ENCODE measurements around the gene SORCS1.

Gene SORCS1

GRCh38 chr10:106636766-106637491, 527.6 kb downstream of the SORCS1 start:
- no peak overlapping the region for H3K27ac ChIP-seq (ENCODE audit: low read depth, low read length, severe bottlenecking)

GRCh38 chr10:106635947-106636346, 528.6 kb downstream of the SORCS1 start:
- no peak overlapping the region for H3K4me3 ChIP-seq (ENCODE audit: extremely low read depth, insufficient read depth, low read length, poor library complexity, severe bottlenecking)
- no peaks in the 10 kb centered on the region for H3K36me3 ChIP-seq (ENCODE audit: control insufficient read depth, insufficient read depth, low read length)
- no peak overlapping the region for H3K27ac ChIP-seq (ENCODE audit: low read depth, low read length, severe bottlenecking)
- WGBS, 2 experiments (ENCODE audit: insufficient coverage in 2 of 2), result 86 to 100% methylated on average over 3 to 4 of the region's 6 CpGs
- H3K9me3 ChIP-seq (ENCODE audit: control insufficient read depth, low read length), result no peaks in the 10 kb centered on the region
- no peaks in the 10 kb centered on the region for H3K4me1 ChIP-seq (ENCODE audit: control insufficient read depth, insufficient read depth, low read length, poor library complexity, severe bottlenecking)

More at GRCh38 chr10:106636766-106637491, 527.6 kb downstream of the SORCS1 start:
- Histone ChIP-seq H3K36me3 (ENCODE audit: control insufficient read depth, insufficient read depth, low read length) (no peaks in the 10 kb centered on the region), H3K4me3 (ENCODE audit: extremely low read depth, insufficient read depth, low read length, poor library complexity, severe bottlenecking) (no peak overlapping the region), H3K9me3 (ENCODE audit: control insufficient read depth, low read length) (no peaks in the 10 kb centered on the region), H3K4me1 (ENCODE audit: control insufficient read depth, insufficient read depth, low read length, poor library complexity, severe bottlenecking) (no peaks in the 10 kb centered on the region)
- WGBS, 2 experiments (ENCODE audit: insufficient coverage in 2 of 2), result 81 to 87% methylated on average over 3 of the region's 4 CpGs

GRCh38 chr10:106631016-106631702, 533.3 kb downstream of the SORCS1 start:
- Histone ChIP-seq H3K27ac (ENCODE audit: low read depth, low read length, severe bottlenecking) (no peak overlapping the region), H3K4me1 (ENCODE audit: control insufficient read depth, insufficient read depth, low read length, poor library complexity, severe bottlenecking) (no peaks in the 10 kb centered on the region), H3K4me3 (ENCODE audit: extremely low read depth, insufficient read depth, low read length, poor library complexity, severe bottlenecking) (no peak overlapping the region), H3K36me3 (ENCODE audit: control insufficient read depth, insufficient read depth, low read length) (no peaks in the 10 kb centered on the region), H3K9me3 (ENCODE audit: control insufficient read depth, low read length) (no peaks in the 10 kb centered on the region)
- 100% methylated on average over 2 of the region's 3 CpGs for WGBS, 2 experiments (ENCODE audit: insufficient coverage in 2 of 2)

- Histone ChIP-seq H3K4me1 (ENCODE audit: control insufficient read depth, insufficient read depth, low read length, poor library complexity, severe bottlenecking) (no peaks in the 10 kb centered on the region), H3K27ac (ENCODE audit: low read depth, low read length, severe bottlenecking) (no peak overlapping the region), H3K4me3 (ENCODE audit: extremely low read depth, insufficient read depth, low read length, poor library complexity, severe bottlenecking) (no peak overlapping the region), H3K9me3 (ENCODE audit: control insufficient read depth, low read length) (no peaks in the 10 kb centered on the region), H3K36me3 (ENCODE audit: control insufficient read depth, insufficient read depth, low read length) (no peaks in the 10 kb centered on the region)
- WGBS, 2 experiments (ENCODE audit: insufficient coverage in 2 of 2), result 93 to 100% methylated on average over 2 of the region's 2 CpGs
Measured at GRCh38 chr10:106626371-106626770, 538.1 kb downstream of the SORCS1 start.

- Histone ChIP-seq H3K9me3 (ENCODE audit: control insufficient read depth, low read length) (no peaks in the 10 kb centered on the region), H3K4me1 (ENCODE audit: control insufficient read depth, insufficient read depth, low read length, poor library complexity, severe bottlenecking) (no peaks in the 10 kb centered on the region), H3K36me3 (ENCODE audit: control insufficient read depth, insufficient read depth, low read length) (no peaks in the 10 kb centered on the region), H3K27ac (ENCODE audit: low read depth, low read length, severe bottlenecking) (no peak overlapping the region), H3K4me3 (ENCODE audit: extremely low read depth, insufficient read depth, low read length, poor library complexity, severe bottlenecking) (no peak overlapping the region)
- 64 to 73% methylated on average over 6 of the region's 6 CpGs for WGBS, 2 experiments (ENCODE audit: insufficient coverage in 2 of 2)
Measured at GRCh38 chr10:106625751-106626150, 538.8 kb downstream of the SORCS1 start.

- Histone ChIP-seq H3K4me1 (ENCODE audit: control insufficient read depth, insufficient read depth, low read length, poor library complexity, severe bottlenecking) (peaks cover 5% of the 10 kb centered on the region), H3K27ac (ENCODE audit: low read depth, low read length, severe bottlenecking) (no peak overlapping the region), H3K4me3 (ENCODE audit: extremely low read depth, insufficient read depth, low read length, poor library complexity, severe bottlenecking) (no peak overlapping the region), H3K9me3 (ENCODE audit: control insufficient read depth, low read length) (no peaks in the 10 kb centered on the region), H3K36me3 (ENCODE audit: control insufficient read depth, insufficient read depth, low read length) (no peaks in the 10 kb centered on the region)
- WGBS, 2 experiments (ENCODE audit: insufficient coverage in 2 of 2), result 88 to 100% methylated on average over 1 of the region's 1 CpG
Measured at GRCh38 chr10:106619346-106619745, 545.2 kb downstream of the SORCS1 start.

- no peaks in the 10 kb centered on the region for H3K9me3 ChIP-seq (ENCODE audit: control insufficient read depth, low read length)
- H3K36me3 ChIP-seq (ENCODE audit: control insufficient read depth, insufficient read depth, low read length), result no peaks in the 10 kb centered on the region
- WGBS, 2 experiments (ENCODE audit: insufficient coverage in 2 of 2), result 94% methylated on average over 3 of the region's 5 CpGs; no CpG with 5 or more reads in 1 of the 2 experiments
Measured at GRCh38 chr10:106618646-106619045, 545.9 kb downstream of the SORCS1 start.

GRCh38 chr10:106615081-106615480, 549.4 kb downstream of the SORCS1 start:
- H3K36me3 ChIP-seq (ENCODE audit: control insufficient read depth, insufficient read depth, low read length), result no peaks in the 10 kb centered on the region
- H3K4me3 ChIP-seq (ENCODE audit: extremely low read depth, insufficient read depth, low read length, poor library complexity, severe bottlenecking), result no peak overlapping the region
- 0 to 3% methylated on average over 3 of the region's 3 CpGs for WGBS, 2 experiments (ENCODE audit: insufficient coverage in 2 of 2)
- H3K9me3 ChIP-seq (ENCODE audit: control insufficient read depth, low read length), result no peaks in the 10 kb centered on the region
- H3K27ac ChIP-seq (ENCODE audit: low read depth, low read length, severe bottlenecking), result peak overlapping the region; percentile 41
- H3K4me1 ChIP-seq (ENCODE audit: control insufficient read depth, insufficient read depth, low read length, poor library complexity, severe bottlenecking), result peaks cover 6% of the 10 kb centered on the region

More at GRCh38 chr10:106618646-106619045, 545.9 kb downstream of the SORCS1 start:
- Histone ChIP-seq H3K4me1 (ENCODE audit: control insufficient read depth, insufficient read depth, low read length, poor library complexity, severe bottlenecking) (peaks cover 6% of the 10 kb centered on the region), H3K27ac (ENCODE audit: low read depth, low read length, severe bottlenecking) (no peak overlapping the region), H3K4me3 (ENCODE audit: extremely low read depth, insufficient read depth, low read length, poor library complexity, severe bottlenecking) (no peak overlapping the region)

- no peak overlapping the region for H3K4me3 ChIP-seq (ENCODE audit: extremely low read depth, insufficient read depth, low read length, poor library complexity, severe bottlenecking)
- H3K36me3 ChIP-seq (ENCODE audit: control insufficient read depth, insufficient read depth, low read length), result no peaks in the 10 kb centered on the region
- no peak overlapping the region for H3K27ac ChIP-seq (ENCODE audit: low read depth, low read length, severe bottlenecking)
- 60 to 87% methylated on average over 1 to 2 of the region's 5 CpGs for WGBS, 2 experiments (ENCODE audit: insufficient coverage in 2 of 2)
- H3K9me3 ChIP-seq (ENCODE audit: control insufficient read depth, low read length), result no peaks in the 10 kb centered on the region
- peaks cover 6% of the 10 kb centered on the region for H3K4me1 ChIP-seq (ENCODE audit: control insufficient read depth, insufficient read depth, low read length, poor library complexity, severe bottlenecking)
Measured at GRCh38 chr10:106614293-106614692, 550.2 kb downstream of the SORCS1 start.

- peaks cover 6% of the 10 kb centered on the region for H3K4me1 ChIP-seq (ENCODE audit: control insufficient read depth, insufficient read depth, low read length, poor library complexity, severe bottlenecking)
- H3K4me3 ChIP-seq (ENCODE audit: extremely low read depth, insufficient read depth, low read length, poor library complexity, severe bottlenecking), result no peak overlapping the region
- H3K27ac ChIP-seq (ENCODE audit: low read depth, low read length, severe bottlenecking), result no peak overlapping the region
- H3K36me3 ChIP-seq (ENCODE audit: control insufficient read depth, insufficient read depth, low read length), result no peaks in the 10 kb centered on the region
- WGBS, 2 experiments (ENCODE audit: insufficient coverage in 2 of 2), result 86 to 87% methylated on average over 2 of the region's 6 CpGs
- H3K9me3 ChIP-seq (ENCODE audit: control insufficient read depth, low read length), result no peaks in the 10 kb centered on the region
Measured at GRCh38 chr10:106612381-106612780, 552.1 kb downstream of the SORCS1 start.

All from mesodermal cell (in vitro differentiated cells).